HCT116 (cell line): Measurements from ENCODE around the gene PLXDC1.

ENCODE experiments used
- CEBPB ChIP-seq: IDR thresholded peaks from 2 replicates; pipeline ENCODE4 v1.6.1; 2012; ENCODE audit warnings: low read depth
- EZH2 ChIP-seq: fragments of 200-600 bp; sonication (generic); IDR thresholded peaks from 2 replicates; pipeline ENCODE4 v1.6.1; 2017; ENCODE audit warnings: antibody characterized with exemption, mixed run types
- EZH2phosphoT487 ChIP-seq: fragments of 200-600 bp; IDR thresholded peaks from 2 replicates; pipeline ENCODE4 v1.6.1; 2018; ENCODE audit warnings: antibody characterized with exemption, borderline replicate concordance
- JUND ChIP-seq: IDR thresholded peaks from 2 replicates; pipeline ENCODE4 v1.6.1; 2012
- POLR2A ChIP-seq: IDR thresholded peaks from 2 replicates; pipeline ENCODE4 v1.7.0; 2011; ENCODE audit warnings: borderline replicate concordance; ENCODE audit not compliant: insufficient read depth, insufficient read length; ENCODE audit errors: extremely low read depth
- SP1 ChIP-seq: IDR thresholded peaks from 2 replicates; pipeline ENCODE4 v1.6.1; 2012; ENCODE audit warnings: low read depth
- YY1 ChIP-seq: IDR thresholded peaks from 2 replicates; pipeline ENCODE4 v1.6.1; 2011; ENCODE audit warnings: low read length, low read depth, moderate library complexity, mild to moderate bottlenecking; ENCODE audit not compliant: insufficient replicate concordance; ENCODE audit errors: extremely low read depth
- TF ChIP-seq, protein P1 (sequence below), 3 experiments: fragments of 200-600 bp in 1 of 3; sonication (generic) in 1 of 3; IDR thresholded peaks in 2 of 3; conservative IDR thresholded peaks in 1 of 3; 2 replicates each; pipeline ENCODE4 v1.5.1; 2012 to 2017; ENCODE audit warnings: low read depth in 2 of 3, low read length in 2 of 3, antibody characterized with exemption in 1 of 3, borderline replicate concordance in 1 of 3, control low read depth in 1 of 3, mild to moderate bottlenecking in 1 of 3, mixed read lengths in 1 of 3, mixed run types in 1 of 3, moderate library complexity in 1 of 3; ENCODE audit not compliant: insufficient read depth in 1 of 3
- TF ChIP-seq, protein P2 (sequence below): IDR thresholded peaks from 2 replicates; pipeline ENCODE4 v1.6.1; 2012; ENCODE audit warnings: low read depth
- TF ChIP-seq, protein P3 (sequence below): IDR thresholded peaks from 2 replicates; pipeline ENCODE4 v1.6.1; 2011; ENCODE audit warnings: mild to moderate bottlenecking, low read length, moderate library complexity; ENCODE audit not compliant: insufficient replicate concordance; ENCODE audit errors: extremely low read depth
- TF ChIP-seq, protein P4 (sequence below): IDR thresholded peaks from 2 replicates; pipeline ENCODE4 v1.6.1; 2012

DNA sequence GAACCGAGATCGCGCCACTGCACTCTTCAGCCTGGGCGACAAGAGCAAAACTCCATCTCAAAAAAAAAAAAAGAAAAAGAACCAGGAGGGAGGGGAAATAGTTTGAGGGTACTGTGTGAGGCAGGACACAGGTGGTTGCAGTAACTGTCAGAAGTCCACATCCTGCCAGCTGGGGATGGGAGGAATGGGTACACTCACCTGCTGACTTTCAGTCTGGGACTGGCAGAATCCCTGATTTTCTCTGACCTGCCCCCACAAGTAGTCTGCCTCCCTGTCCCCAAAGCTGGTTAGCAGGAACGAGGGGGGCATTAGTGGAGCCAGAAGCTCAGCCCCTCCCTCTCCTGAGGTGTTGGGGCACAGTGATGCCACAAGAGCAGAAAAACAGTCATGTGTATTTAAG lies 21.6 kb upstream of the PLXDC1 start:
- TF ChIP-seq, protein P1, sequence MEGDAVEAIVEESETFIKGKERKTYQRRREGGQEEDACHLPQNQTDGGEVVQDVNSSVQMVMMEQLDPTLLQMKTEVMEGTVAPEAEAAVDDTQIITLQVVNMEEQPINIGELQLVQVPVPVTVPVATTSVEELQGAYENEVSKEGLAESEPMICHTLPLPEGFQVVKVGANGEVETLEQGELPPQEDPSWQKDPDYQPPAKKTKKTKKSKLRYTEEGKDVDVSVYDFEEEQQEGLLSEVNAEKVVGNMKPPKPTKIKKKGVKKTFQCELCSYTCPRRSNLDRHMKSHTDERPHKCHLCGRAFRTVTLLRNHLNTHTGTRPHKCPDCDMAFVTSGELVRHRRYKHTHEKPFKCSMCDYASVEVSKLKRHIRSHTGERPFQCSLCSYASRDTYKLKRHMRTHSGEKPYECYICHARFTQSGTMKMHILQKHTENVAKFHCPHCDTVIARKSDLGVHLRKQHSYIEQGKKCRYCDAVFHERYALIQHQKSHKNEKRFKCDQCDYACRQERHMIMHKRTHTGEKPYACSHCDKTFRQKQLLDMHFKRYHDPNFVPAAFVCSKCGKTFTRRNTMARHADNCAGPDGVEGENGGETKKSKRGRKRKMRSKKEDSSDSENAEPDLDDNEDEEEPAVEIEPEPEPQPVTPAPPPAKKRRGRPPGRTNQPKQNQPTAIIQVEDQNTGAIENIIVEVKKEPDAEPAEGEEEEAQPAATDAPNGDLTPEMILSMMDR (IDR thresholded peaks at IDR 0.05 in 2 of 3, conservative IDR thresholded peaks at IDR 0.05 in 1 of 3; ENCODE audit: borderline replicate concordance in 1 of 3, insufficient read depth in 1 of 3, low read depth in 2 of 3, low read length in 2 of 3), result no peak
- TF ChIP-seq JUND, result no peak
- TF ChIP-seq POLR2A, result no peak
- TF ChIP-seq, protein P2, sequence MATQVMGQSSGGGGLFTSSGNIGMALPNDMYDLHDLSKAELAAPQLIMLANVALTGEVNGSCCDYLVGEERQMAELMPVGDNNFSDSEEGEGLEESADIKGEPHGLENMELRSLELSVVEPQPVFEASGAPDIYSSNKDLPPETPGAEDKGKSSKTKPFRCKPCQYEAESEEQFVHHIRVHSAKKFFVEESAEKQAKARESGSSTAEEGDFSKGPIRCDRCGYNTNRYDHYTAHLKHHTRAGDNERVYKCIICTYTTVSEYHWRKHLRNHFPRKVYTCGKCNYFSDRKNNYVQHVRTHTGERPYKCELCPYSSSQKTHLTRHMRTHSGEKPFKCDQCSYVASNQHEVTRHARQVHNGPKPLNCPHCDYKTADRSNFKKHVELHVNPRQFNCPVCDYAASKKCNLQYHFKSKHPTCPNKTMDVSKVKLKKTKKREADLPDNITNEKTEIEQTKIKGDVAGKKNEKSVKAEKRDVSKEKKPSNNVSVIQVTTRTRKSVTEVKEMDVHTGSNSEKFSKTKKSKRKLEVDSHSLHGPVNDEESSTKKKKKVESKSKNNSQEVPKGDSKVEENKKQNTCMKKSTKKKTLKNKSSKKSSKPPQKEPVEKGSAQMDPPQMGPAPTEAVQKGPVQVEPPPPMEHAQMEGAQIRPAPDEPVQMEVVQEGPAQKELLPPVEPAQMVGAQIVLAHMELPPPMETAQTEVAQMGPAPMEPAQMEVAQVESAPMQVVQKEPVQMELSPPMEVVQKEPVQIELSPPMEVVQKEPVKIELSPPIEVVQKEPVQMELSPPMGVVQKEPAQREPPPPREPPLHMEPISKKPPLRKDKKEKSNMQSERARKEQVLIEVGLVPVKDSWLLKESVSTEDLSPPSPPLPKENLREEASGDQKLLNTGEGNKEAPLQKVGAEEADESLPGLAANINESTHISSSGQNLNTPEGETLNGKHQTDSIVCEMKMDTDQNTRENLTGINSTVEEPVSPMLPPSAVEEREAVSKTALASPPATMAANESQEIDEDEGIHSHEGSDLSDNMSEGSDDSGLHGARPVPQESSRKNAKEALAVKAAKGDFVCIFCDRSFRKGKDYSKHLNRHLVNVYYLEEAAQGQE, result no peak
- no peak for TF ChIP-seq YY1
- no peak for TF ChIP-seq EZH2
- TF ChIP-seq EZH2phosphoT487, result no peak
- TF ChIP-seq CEBPB, result no peak
- no peak for TF ChIP-seq SP1
- TF ChIP-seq, protein P3, sequence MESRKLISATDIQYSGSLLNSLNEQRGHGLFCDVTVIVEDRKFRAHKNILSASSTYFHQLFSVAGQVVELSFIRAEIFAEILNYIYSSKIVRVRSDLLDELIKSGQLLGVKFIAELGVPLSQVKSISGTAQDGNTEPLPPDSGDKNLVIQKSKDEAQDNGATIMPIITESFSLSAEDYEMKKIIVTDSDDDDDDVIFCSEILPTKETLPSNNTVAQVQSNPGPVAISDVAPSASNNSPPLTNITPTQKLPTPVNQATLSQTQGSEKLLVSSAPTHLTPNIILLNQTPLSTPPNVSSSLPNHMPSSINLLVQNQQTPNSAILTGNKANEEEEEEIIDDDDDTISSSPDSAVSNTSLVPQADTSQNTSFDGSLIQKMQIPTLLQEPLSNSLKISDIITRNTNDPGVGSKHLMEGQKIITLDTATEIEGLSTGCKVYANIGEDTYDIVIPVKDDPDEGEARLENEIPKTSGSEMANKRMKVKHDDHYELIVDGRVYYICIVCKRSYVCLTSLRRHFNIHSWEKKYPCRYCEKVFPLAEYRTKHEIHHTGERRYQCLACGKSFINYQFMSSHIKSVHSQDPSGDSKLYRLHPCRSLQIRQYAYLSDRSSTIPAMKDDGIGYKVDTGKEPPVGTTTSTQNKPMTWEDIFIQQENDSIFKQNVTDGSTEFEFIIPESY, result no peak
- TF ChIP-seq, protein P4, sequence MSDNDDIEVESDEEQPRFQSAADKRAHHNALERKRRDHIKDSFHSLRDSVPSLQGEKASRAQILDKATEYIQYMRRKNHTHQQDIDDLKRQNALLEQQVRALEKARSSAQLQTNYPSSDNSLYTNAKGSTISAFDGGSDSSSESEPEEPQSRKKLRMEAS, result no peak
